Gastrocnemius medialis (tissue), 4 donors: ENCODE data around the gene CDH16. TPM values are rescaled to one million over a fixed set of nuclear protein-coding genes. Genes with fewer than 3 reads are reported as not detected.
"Not testable (repeated sequence)": the region's sequence is repeated elsewhere in the genome, so short reads cannot be mapped to it uniquely, and the experiment has no call there.

Experiments
- ATAC-seq, 2 donors: fragments of 150-250 bp; one replicate each; pipeline ENCODE4 v1.9.1; 2016
- DNase-seq, 2 donors: peaks; one replicate each; pipeline ENCODE4 v3.0.0-alpha.2; 2019
- H3K27ac ChIP-seq, 4 donors: fragments of 200-600 bp; sonication (generic); 1 replicate in 1 of 4; 2 replicates in 3 of 4; pipeline ENCODE4 v1.5.1; 2016 to 2018; ENCODE audit warnings: mild to moderate bottlenecking in 2 of 4, moderate library complexity in 1 of 4
- H3K27me3 ChIP-seq, 3 donors: fragments of 200-600 bp; sonication (generic) in 2 of 3; 1 replicate in 1 of 3; 2 replicates in 2 of 3; pipeline versions ENCODE4 v1.5.1 to v1.6.0; 2016 to 2019; ENCODE audit warnings: mild to moderate bottlenecking in 1 of 3, moderate library complexity in 1 of 3
- H3K36me3 ChIP-seq, 2 donors: fragments of 200-600 bp; sonication (generic) in 1 of 2; one replicate each; pipeline ENCODE4 v1.5.1; 2017 to 2018
- H3K4me1 ChIP-seq, 2 donors: fragments of 200-600 bp; sonication (generic) in 1 of 2; one replicate each; pipeline ENCODE4 v1.5.1; 2016 to 2017; ENCODE audit warnings: mild to moderate bottlenecking in 2 of 2
- H3K4me3 ChIP-seq, 4 donors: fragments of 200-600 bp; sonication (generic) in 3 of 4; 1 replicate in 1 of 4; 2 replicates in 3 of 4; pipeline ENCODE4 v1.5.1; 2016 to 2019; ENCODE audit warnings: mild to moderate bottlenecking in 2 of 4
- H3K9me3 ChIP-seq, 3 donors: fragments of 200-600 bp; sonication (generic) in 2 of 3; 1 replicate in 1 of 3; 2 replicates in 2 of 3; pipeline ENCODE4 v1.5.1; 2016 to 2019
- POLR2A ChIP-seq, 2 donors: fragments of 450-650 bp; IDR thresholded peaks; one replicate each; pipeline ENCODE4 v1.6.1; 2017; ENCODE audit warnings: antibody characterized with exemption in 2 of 2, mild to moderate bottlenecking in 2 of 2, moderate library complexity in 2 of 2
- in situ Hi-C, 4 donors: fragments of 200-750 bp; cut with MboI; loops; one replicate each; pipeline versions ENCODE4 v1.15.0 to v1.8.0; 2017; ENCODE audit warnings: low sequenced_read_pairs in 4 of 4
- intact Hi-C: fragments of 100-400 bp; cut with DNase I; formaldehyde crosslinking; loops from one replicate; pipeline ENCODE4 v1.15.1; 2023; ENCODE audit warnings: low total_unique reads
- total RNA-seq, 4 donors: library from RNA; depleted of rRNA; stranded (reverse); fragments of >200 nt; gene quantifications; one replicate each; pipeline versions ENCODE4 v1.1.0 to v1.2.3, GENCODE V29; 2016
- TF ChIP-seq, protein P1 (sequence below), 5 experiments: fragments of 450-650 bp in 3 of 5; fragments of 200-600 bp in 2 of 5; sonication (generic) in 2 of 5; IDR thresholded peaks in 4 of 5; conservative IDR thresholded peaks in 1 of 5; 1 replicate in 4 of 5; 2 replicates in 1 of 5; pipeline ENCODE4 v1.5.1; 2016 to 2019; ENCODE audit warnings: antibody characterized with exemption in 5 of 5, mild to moderate bottlenecking in 3 of 5, moderate library complexity in 3 of 5

The CDH16 gene
- total RNA-seq, 4 donors from 2014 or later: 0.10 to 0.87 (median 0.16) TPM; not detected in 1

DNA sequence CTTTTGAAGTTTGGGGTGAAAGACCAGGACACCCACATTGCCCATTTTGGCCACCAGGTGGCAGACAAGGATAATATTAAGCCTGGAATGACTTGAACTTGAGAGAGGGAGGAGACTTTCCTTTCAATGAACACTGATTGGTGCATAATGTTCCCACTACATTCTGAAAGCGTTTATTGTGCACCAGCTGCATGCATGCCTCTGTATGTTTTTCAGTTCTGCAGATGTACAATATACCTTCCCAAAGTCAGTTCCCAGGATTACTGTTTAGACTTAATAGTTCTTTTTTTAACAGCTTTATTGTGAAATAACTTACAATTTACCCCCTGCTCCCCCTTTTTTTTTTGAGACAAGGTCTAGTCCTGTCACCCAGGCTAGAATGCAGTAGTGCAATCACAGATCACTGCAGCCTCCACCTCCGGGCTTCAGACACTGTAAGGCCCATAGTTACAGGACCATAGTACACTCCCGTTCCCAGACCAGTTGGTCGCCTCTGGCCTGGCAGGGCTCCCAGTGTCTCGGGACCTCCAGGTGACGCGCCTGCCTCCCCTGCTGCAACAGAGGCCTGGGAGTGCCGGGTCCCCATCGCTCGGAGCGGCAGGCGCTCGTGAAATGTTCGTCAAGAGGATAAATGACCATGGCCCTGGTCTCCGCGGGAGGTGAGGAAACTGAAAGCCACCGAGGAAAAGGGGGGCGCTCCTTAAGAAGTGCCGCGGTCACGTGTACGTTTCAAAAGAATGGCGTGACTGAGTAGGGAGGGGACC is 28.8 kb upstream of the CDH16 start:
- peak; percentile 68 to 86 for DNase-seq
- peak overlapping the region; percentile 97 to 99 (median 97) for H3K27ac ChIP-seq
- peak overlapping the region; percentile 74 to 90 (median 82) for H3K4me3 ChIP-seq
- TF ChIP-seq, protein P1, sequence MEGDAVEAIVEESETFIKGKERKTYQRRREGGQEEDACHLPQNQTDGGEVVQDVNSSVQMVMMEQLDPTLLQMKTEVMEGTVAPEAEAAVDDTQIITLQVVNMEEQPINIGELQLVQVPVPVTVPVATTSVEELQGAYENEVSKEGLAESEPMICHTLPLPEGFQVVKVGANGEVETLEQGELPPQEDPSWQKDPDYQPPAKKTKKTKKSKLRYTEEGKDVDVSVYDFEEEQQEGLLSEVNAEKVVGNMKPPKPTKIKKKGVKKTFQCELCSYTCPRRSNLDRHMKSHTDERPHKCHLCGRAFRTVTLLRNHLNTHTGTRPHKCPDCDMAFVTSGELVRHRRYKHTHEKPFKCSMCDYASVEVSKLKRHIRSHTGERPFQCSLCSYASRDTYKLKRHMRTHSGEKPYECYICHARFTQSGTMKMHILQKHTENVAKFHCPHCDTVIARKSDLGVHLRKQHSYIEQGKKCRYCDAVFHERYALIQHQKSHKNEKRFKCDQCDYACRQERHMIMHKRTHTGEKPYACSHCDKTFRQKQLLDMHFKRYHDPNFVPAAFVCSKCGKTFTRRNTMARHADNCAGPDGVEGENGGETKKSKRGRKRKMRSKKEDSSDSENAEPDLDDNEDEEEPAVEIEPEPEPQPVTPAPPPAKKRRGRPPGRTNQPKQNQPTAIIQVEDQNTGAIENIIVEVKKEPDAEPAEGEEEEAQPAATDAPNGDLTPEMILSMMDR (IDR thresholded peaks at IDR 0.05 in 4 of 5, conservative IDR thresholded peaks at IDR 0.05 in 1 of 5): peak; percentile 83 to 96 (median 93)
- TF ChIP-seq POLR2A (IDR thresholded peaks at IDR 0.05): peak; percentile 87 to 90
- peak; percentile 62 to 64 for ATAC-seq
- no peaks in the 10 kb centered on the region for H3K9me3 ChIP-seq
- no peaks in the 10 kb centered on the region for H3K27me3 ChIP-seq
- intact Hi-C loops (loop anchor here (2.0 kb wide), 1 partner anchor 207 kb away; no protein-coding TSS in a partner anchor), in situ Hi-C loops (no loop called here)
- peaks cover 21 to 35% of the 10 kb centered on the region in 2 donors for H3K4me1 ChIP-seq
- H3K36me3 ChIP-seq: peaks cover 0 to 15% of the 10 kb centered on the region in 2 donors

- DNase-seq (no peak), ATAC-seq (no peak)
- H3K27me3 ChIP-seq: no peaks in the 10 kb centered on the region
- H3K27ac ChIP-seq: peak overlapping the region; percentile 97 to 99 (median 97)
- H3K36me3 ChIP-seq: peaks cover 0 to 21% of the 10 kb centered on the region in 2 donors
- no peak for TF ChIP-seq POLR2A (IDR thresholded peaks at IDR 0.05)
- TF ChIP-seq, protein P1 (IDR thresholded peaks at IDR 0.05 in 4 of 5, conservative IDR thresholded peaks at IDR 0.05 in 1 of 5): no peak
- intact Hi-C loops (loop anchor here (2.0 kb wide), 1 partner anchor 208 kb away; no protein-coding TSS in a partner anchor), in situ Hi-C loops (no loop called here)
- H3K4me3 ChIP-seq: peak overlapping the region in 1 of 4 donors; percentile 83
- peaks cover 16 to 29% of the 10 kb centered on the region in 2 donors for H3K4me1 ChIP-seq
- H3K9me3 ChIP-seq: no peaks in the 10 kb centered on the region
Measured at GRCh38 chr16:66946974-66947301, 28.3 kb upstream of the CDH16 start.

GRCh38 chr16:66946541-66946940 is 27.9 kb upstream of the CDH16 start:
- Histone ChIP-seq H3K4me1 (peaks cover 15 to 28% of the 10 kb centered on the region in 2 donors), H3K27me3 (no peaks in the 10 kb centered on the region), H3K9me3 (no peaks in the 10 kb centered on the region), H3K27ac (peak overlapping the region; percentile 97 to 99 (median 97)), H3K4me3 (no peak overlapping the region), H3K36me3 (peaks cover 0 to 25% of the 10 kb centered on the region in 2 donors)
- DNase-seq (no peak), ATAC-seq (no peak)
- intact Hi-C loops (loop anchor here (2.0 kb wide), 1 partner anchor 208 kb away; no protein-coding TSS in a partner anchor), in situ Hi-C loops (no loop called here)
- no peak for TF ChIP-seq POLR2A (IDR thresholded peaks at IDR 0.05)
- TF ChIP-seq, protein P1 (IDR thresholded peaks at IDR 0.05 in 4 of 5, conservative IDR thresholded peaks at IDR 0.05 in 1 of 5): no peak

GRCh38 chr16:66945939-66946338 is 27.3 kb upstream of the CDH16 start:
- in situ Hi-C loops: no loop called here
- peak overlapping the region in 3 of 4 donors; percentile 7 to 97 (median 22) for H3K27ac ChIP-seq
- no peaks in the 10 kb centered on the region for H3K9me3 ChIP-seq
- DNase-seq (no peak), ATAC-seq (no peak)
- no peak for TF ChIP-seq POLR2A (IDR thresholded peaks at IDR 0.05)
- TF ChIP-seq, protein P1 (IDR thresholded peaks at IDR 0.05 in 4 of 5, conservative IDR thresholded peaks at IDR 0.05 in 1 of 5): no peak
- no peaks in the 10 kb centered on the region for H3K27me3 ChIP-seq
- no peak overlapping the region for H3K4me3 ChIP-seq
- H3K36me3 ChIP-seq: peaks cover 0 to 31% of the 10 kb centered on the region in 2 donors
- peaks cover 15 to 22% of the 10 kb centered on the region in 2 donors for H3K4me1 ChIP-seq
- intact Hi-C loops: loop anchor here (2.0 kb wide), 1 partner anchor 209 kb away; no protein-coding TSS in a partner anchor

DNA sequence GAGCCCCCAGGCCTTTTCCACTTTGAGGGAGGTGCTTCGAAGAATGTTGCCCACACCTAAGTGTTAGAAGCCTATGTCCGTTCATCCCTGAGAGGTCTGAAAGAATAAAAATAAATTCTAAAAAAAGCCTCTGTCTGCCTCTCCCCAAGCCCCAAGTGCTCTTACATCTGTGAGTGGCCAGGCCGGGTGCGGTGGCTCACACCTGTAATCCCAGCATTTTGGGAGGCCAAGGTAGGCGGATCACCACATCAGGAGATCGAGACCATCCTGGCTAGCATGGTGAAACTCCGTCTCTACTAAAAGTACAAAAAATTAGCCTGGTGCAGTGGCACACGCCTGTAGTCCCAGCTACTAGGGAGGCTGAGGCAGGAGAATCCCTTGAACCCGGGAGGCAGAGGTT is 26.3 kb upstream of the CDH16 start:
- peaks cover 0 to 41% of the 10 kb centered on the region in 2 donors for H3K36me3 ChIP-seq
- H3K9me3 ChIP-seq, in situ Hi-C loops, H3K4me3 ChIP-seq, intact Hi-C loops, H3K27me3 ChIP-seq, DNase-seq, ATAC-seq: not testable (repeated sequence)
- peaks cover 10 to 14% of the 10 kb centered on the region in 2 donors for H3K4me1 ChIP-seq
- H3K27ac ChIP-seq: peak overlapping the region in 3 of 4 donors; percentile 6 to 22 (median 18)
